ENCODE data around the gene MXD1.

DNA sequence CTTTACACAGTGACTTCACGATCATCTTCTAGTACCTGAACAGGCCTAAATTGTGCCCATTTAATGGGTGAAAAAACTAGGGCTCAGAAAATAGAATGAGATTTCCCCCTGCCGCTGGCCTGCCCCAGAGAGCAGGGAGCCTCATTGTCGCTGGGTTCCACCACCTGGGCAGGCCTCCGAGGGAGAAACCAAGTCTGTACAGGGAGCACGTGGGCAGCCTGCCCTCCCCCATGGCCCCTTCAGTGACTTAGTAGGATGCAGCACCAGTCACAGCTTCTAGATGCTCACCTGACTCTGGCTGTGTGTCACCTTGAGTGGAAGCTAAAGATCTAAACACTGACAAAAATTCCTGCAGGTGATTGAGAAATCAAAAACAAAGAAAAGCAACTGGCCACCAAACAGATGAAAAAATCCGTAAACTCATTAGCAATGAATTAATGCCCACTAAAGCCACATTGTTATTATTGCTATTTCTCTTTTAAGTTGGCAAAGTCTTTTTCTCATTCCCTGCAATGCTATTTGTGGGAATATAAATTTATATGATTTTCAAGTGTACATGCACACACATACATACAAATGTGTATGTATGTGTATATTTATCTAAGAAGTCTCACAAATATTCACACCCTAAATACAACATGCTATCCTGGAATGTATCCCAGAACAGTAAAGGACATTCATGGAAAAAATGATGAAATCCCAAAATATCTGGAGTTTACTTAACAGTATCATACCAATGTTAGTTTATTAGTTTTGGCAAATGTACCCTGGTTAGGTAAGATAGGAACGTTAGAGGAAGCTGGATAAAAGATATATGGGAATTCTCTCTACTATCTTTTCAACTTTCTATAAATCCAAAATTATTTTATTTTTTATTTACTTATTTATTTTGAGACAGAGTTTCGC lies 65.2 kb downstream of the MXD1 start:
- TF ChIP-seq, protein P1, sequence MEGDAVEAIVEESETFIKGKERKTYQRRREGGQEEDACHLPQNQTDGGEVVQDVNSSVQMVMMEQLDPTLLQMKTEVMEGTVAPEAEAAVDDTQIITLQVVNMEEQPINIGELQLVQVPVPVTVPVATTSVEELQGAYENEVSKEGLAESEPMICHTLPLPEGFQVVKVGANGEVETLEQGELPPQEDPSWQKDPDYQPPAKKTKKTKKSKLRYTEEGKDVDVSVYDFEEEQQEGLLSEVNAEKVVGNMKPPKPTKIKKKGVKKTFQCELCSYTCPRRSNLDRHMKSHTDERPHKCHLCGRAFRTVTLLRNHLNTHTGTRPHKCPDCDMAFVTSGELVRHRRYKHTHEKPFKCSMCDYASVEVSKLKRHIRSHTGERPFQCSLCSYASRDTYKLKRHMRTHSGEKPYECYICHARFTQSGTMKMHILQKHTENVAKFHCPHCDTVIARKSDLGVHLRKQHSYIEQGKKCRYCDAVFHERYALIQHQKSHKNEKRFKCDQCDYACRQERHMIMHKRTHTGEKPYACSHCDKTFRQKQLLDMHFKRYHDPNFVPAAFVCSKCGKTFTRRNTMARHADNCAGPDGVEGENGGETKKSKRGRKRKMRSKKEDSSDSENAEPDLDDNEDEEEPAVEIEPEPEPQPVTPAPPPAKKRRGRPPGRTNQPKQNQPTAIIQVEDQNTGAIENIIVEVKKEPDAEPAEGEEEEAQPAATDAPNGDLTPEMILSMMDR (IDR thresholded peaks at IDR 0.05) = no peak
- TF ChIP-seq POLR2A (IDR thresholded peaks at IDR 0.05) = no peak

All from prostate gland (tissue), 2 donors.